PFSK-1 (cell line): ENCODE measurements around the gene FAM221A.

Experiments
- FOXP2 ChIP-seq: optimal IDR thresholded peaks from 2 replicates; pipeline ENCODE3; 2011; ENCODE audit warnings: borderline replicate concordance, control low read depth, inconsistent platforms; ENCODE audit not compliant: insufficient read depth; ENCODE audit errors: extremely low read length, extremely low read depth
- POLR2AphosphoS5 ChIP-seq: IDR thresholded peaks from 2 replicates; pipeline ENCODE4 v1.6.1; 2012; ENCODE audit warnings: low read depth, mild to moderate bottlenecking, control low read depth, low read length, moderate library complexity
- REST ChIP-seq, 2 experiments: IDR thresholded peaks; 2 replicates each; pipeline versions ENCODE4 v1.6.1 to v1.8.0; 2011 to 2012; ENCODE audit warnings: low read depth in 2 of 2, low read length in 2 of 2, control low read depth in 1 of 2, inconsistent platforms in 1 of 2, mild to moderate bottlenecking in 1 of 2, moderate library complexity in 1 of 2; ENCODE audit not compliant: insufficient read depth in 1 of 2
- SIN3A ChIP-seq: IDR thresholded peaks from 2 replicates; pipeline ENCODE4 v1.6.1; 2012; ENCODE audit warnings: mild to moderate bottlenecking, low read length, moderate library complexity, borderline replicate concordance; ENCODE audit not compliant: insufficient read depth
- TAF1 ChIP-seq: IDR thresholded peaks from 2 replicates; pipeline ENCODE4 v1.6.1; 2012; ENCODE audit warnings: low read length, control low read depth, borderline replicate concordance; ENCODE audit not compliant: insufficient read depth

GRCh38 chr7:23714150-23714464, 34.1 kb downstream of the FAM221A start:
- TF ChIP-seq POLR2AphosphoS5 (no peak), SIN3A (no peak), REST (IDR thresholded peaks at IDR 0.05; ENCODE audit: insufficient read depth in 1 of 2, low read depth in 2 of 2, low read length in 2 of 2) (no peak), TAF1 (no peak), FOXP2 (no peak)
